GM23338 (cell line): Measurements from ENCODE around the gene CLEC2D.

Experiments
- CTCF ChIP-seq, 2 experiments: fragments of 200-600 bp in 1 of 2; sonication (generic) in 1 of 2; conservative IDR thresholded peaks; 2 replicates each; pipeline versions ENCODE4 v1.5.1 to v1.6.1; 2016 to 2017; ENCODE audit warnings: antibody characterized with exemption in 2 of 2, low read depth in 2 of 2, mild to moderate bottlenecking in 2 of 2, moderate library complexity in 1 of 2
- EZH2 ChIP-seq: fragments of 200-600 bp; sonication (generic); IDR thresholded peaks from one replicate; pipeline ENCODE4 v1.8.0; 2017; ENCODE audit warnings: antibody characterized with exemption, mild to moderate bottlenecking, low read depth; ENCODE audit not compliant: unreplicated experiment
- JUNB ChIP-seq: IDR thresholded peaks from one replicate; pipeline ENCODE4 v1.6.1; 2016; ENCODE audit warnings: antibody characterized with exemption; ENCODE audit not compliant: unreplicated experiment
- POLR2AphosphoS5 ChIP-seq: IDR thresholded peaks from 2 replicates; pipeline ENCODE4 v1.6.1; 2016; ENCODE audit warnings: antibody characterized with exemption, low read depth

DNA sequence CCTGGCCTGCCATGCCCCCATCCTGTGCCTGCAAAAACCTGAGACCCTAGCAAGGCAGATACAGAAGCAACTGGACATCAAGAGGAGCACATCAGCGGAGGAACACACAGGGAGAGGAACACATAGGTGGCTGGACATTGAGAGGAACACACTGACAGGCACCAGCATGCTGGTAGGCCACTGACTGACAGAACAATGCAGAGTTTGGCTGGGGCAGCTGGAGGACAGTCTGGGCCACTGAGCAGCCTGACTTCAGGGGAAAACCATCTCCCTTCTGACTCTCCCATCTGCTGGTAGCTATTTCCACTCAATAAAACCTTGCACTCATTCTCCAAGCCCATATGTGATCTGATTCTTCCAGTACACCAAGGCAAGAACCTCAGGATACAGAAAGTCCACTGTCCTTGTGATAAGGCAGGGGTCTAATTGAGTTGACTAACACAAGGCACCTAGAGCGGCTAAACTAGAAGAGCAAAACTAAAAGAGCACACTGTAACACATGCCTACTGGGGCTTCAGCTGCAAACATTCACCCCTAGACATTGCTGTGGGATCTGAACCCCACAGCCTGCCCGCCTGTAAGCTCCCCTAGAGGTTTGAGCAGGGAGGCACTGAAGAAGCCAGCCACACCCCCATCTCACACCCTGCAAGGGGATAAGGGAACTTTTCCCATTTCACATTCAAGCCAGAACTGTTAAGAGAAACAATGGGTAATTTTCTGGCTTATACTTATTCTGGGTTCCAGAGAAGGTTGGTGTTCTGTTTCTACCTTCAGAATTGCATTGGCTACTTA, 41.3 kb downstream of the CLEC2D start:
- TF ChIP-seq CTCF (conservative IDR thresholded peaks at IDR 0.05; ENCODE audit: low read depth in 2 of 2) (no peak), JUNB (no peak), POLR2AphosphoS5 (no peak), EZH2 (no peak)
